Measurements from ENCODE around the gene ARF4. TPM values are rescaled to one million over a fixed set of nuclear protein-coding genes. Genes with fewer than 3 reads are reported as not detected.
"Not testable (repeated sequence)": the region's sequence is repeated elsewhere in the genome, so short reads cannot be mapped to it uniquely, and the experiment has no call there.

Gene ARF4
- 100 to 1,000 TPM; 198 to 802 (median 371) TPM for total RNA-seq

DNA sequence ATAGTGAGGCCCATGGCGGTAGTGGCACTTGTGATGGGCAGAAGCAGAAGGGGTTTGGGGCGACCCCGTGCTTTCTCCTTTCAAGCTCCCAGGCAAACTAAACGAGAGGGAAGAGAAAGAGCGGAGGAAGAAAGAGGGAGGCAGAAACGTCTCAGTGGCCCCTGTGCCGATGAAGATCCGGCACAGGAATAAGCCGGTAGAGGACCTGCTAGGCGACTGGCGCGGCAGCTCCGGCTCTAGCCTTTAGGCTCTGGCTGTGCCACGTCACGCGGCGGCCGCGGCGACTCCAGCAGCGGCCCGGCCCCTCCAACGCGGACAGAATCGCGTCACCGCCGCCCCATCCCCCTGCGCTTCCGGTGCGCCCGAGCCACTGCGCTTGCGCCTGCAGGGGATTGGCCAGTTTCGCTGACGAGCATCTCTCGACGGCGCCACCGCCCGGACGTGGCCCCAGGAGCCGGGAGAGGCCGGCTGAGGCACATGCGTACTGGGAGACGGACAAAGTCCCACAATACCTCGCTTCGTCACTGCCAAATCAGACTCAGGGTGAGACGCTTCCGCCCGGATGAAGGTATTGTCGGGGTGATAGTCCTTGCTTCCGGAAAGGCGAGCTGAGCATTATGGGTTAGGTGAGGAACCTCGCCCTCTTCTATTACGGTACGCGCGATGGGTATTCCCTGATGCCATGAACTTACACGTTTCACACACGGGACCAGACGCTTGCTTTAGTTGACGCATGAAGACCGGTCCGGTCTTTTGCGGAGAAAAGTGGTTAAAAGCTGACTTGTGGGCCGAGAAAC, at the start of gene ARF4:
Gene ARF4 (minus strand): TSS at position 218 of the 797 bp plus-strand sequence. CDS start 204 bp downstream, at position 14.
- peak within 1 kb of the TSS; percentile 98 to 100 for H3K27ac ChIP-seq
- WGBS, 10 experiments, result 0 to 2% (median 0%) methylated on average over 3 to 26 of the region's 67 CpGs; no CpG with 5 or more reads in 4 of the 10 experiments

DNA sequence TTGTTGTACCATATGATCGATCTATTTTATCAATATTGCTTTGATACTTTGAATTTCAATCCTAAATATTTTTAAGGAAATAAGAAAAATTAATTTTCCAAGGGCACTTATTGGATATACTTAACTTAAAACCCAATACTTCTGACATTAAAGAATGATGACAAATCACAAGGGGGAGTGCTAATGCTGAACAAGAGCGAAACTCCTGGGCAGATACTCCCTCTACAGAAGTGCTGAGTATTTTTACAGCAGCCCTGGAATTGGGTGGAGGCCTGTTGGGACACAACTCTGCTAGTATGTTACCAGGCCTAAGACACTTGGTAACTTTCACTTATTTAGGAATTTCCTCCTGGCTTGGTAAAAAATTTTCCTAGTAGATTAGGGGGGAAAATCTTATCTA, 49.6 kb upstream of the ARF4 start:
- Histone ChIP-seq H3K4me3 (no peak overlapping the region), H3K27ac (no peak overlapping the region), H3K4me1 (replicated peaks in 1 of 2) (no peaks in the 10 kb centered on the region)
- in situ Hi-C loops (cut with MboI; ENCODE audit: low pct_unique_long_range_greater_than_20kb in 2 of 9, low sequenced_read_pairs in 9 of 9, unreplicated experiment in 9 of 9), result no loop called here
- 56 to 100% (median 81%) methylated on average over 1 to 2 of the region's 2 CpGs; no CpG with 5 or more reads in 2 of the 10 experiments for WGBS, 10 experiments
- peak in 3 of 8 experiments; percentile 61 to 100 (median 100) for ATAC-seq (replicated peaks in 6 of 8)

More for the DNA sequence above, at the start of gene ARF4:
- H3K4me3 ChIP-seq, result peak within 1 kb of the TSS; percentile 48 to 88 (median 72)
- in situ Hi-C loops (cut with MboI; ENCODE audit: low pct_unique_long_range_greater_than_20kb in 2 of 9, low sequenced_read_pairs in 9 of 9, unreplicated experiment in 9 of 9), result no loop called here
- H3K4me1 ChIP-seq (replicated peaks in 1 of 2), result peaks cover 8 to 16% of the 10 kb centered on the region in 2 donors
- peak; percentile 69 to 94 (median 91) for ATAC-seq (replicated peaks in 6 of 8)

DNA sequence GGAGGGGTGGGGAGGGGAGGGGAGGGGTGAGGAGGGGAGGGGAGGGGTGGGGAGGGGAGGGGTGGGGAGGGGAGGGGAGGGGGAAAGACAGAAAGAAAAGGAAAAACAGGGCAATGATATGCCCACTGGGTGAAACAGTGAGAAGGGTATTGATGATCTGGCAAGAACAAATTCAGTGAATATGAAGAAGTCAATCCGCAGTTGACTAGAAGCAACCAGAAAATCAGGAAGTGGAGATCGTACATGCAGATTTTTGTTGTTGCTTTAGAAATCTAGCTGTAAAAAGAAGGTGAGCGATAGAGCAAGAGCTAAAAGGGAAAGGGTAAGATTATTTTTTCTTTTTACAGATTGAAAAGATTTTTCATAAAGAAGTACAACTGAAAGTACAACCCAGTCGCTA, 47.6 kb upstream of the ARF4 start:
- Histone ChIP-seq H3K27ac (no peak overlapping the region), H3K4me1 (replicated peaks in 1 of 2) (no peaks in the 10 kb centered on the region), H3K4me3 (no peak overlapping the region)
- in situ Hi-C loops (cut with MboI; ENCODE audit: low pct_unique_long_range_greater_than_20kb in 2 of 9, low sequenced_read_pairs in 9 of 9, unreplicated experiment in 9 of 9), result no loop called here
- 67 to 100% (median 98%) methylated on average over 1 to 4 of the region's 4 CpGs for WGBS, 10 experiments
- ATAC-seq (replicated peaks in 6 of 8), result no peak

DNA sequence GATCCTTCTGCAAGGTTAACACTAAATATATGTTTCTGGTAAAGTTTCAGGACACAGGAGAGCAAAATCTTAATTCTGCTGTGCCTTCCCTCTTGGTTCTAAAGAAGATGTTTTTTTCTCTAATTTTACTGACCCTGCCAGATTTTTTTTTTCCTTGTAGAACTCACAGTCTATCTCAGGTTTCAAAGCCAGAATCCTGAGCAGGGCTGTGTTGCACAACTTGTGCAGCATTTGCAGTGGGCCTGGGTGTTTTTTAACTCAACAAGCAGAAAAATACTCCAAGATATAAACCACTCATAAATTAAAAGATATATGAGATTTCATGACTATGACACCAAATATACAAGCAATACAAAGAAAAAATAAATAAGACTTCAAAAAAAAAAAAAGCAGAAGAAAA, 40.2 kb upstream of the ARF4 start:
- in situ Hi-C loops (cut with MboI; ENCODE audit: low pct_unique_long_range_greater_than_20kb in 2 of 9, low sequenced_read_pairs in 9 of 9, unreplicated experiment in 9 of 9), result no loop called here
- Histone ChIP-seq H3K4me1 (replicated peaks in 1 of 2) (no peaks in the 10 kb centered on the region), H3K4me3 (no peak overlapping the region), H3K27ac (no peak overlapping the region)
- no peak for ATAC-seq (replicated peaks in 6 of 8)

DNA sequence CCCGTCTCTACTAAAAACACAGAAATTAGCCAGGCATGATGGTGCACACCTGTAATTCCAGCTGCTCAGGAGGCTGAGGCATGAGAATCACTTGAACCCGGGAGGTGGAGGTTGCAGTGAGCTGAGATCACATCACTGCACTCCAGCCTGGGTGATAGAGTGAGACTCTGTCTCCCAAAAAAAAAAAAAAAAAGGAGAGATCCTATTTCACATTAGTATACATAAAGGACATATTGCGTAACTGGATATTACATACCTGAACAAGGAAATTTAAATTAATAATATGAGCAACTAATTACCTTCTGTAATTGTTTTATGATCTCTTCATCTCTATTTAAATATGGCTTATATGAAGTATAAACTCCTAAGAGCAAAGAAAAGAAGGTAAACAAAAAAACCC, 37.1 kb upstream of the ARF4 start:
- not testable (repeated sequence) for ATAC-seq (replicated peaks in 6 of 8)

DNA sequence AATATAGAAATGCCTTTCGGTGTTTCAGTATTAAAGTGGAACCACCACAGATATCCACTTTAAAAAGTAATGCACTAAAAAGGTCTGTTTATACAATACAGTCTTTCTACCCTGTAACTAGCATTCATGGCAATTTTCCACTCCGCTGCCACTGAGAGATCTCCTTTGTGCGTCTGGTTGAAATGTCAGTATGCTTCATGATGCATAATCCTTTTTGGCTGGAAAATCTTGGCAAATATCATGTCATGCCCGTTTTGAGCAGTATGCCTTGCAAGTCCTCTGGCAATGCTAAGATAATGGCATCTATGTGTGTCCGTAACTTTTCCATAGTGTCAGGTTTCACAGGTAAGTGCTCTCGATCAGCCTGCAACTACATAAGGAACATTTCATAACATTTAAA, 30.8 kb upstream of the ARF4 start:
- ATAC-seq (replicated peaks in 6 of 8), result no peak
- WGBS, 10 experiments, result 76 to 96% (median 89%) methylated on average over 2 to 6 of the region's 6 CpGs
- Histone ChIP-seq H3K4me1 (replicated peaks in 1 of 2) (no peaks in the 10 kb centered on the region), H3K4me3 (no peak overlapping the region), H3K27ac (no peak overlapping the region)
- in situ Hi-C loops (cut with MboI; ENCODE audit: low pct_unique_long_range_greater_than_20kb in 2 of 9, low sequenced_read_pairs in 9 of 9, unreplicated experiment in 9 of 9), result no loop called here

More for the DNA sequence above, 37.1 kb upstream of the ARF4 start:
- H3K4me3 ChIP-seq; H3K27ac ChIP-seq; H3K4me1 ChIP-seq (replicated peaks in 1 of 2); in situ Hi-C loops (cut with MboI; ENCODE audit: low pct_unique_long_range_greater_than_20kb in 2 of 9, low sequenced_read_pairs in 9 of 9, unreplicated experiment in 9 of 9): not testable (repeated sequence)
- 86 to 100% (median 100%) methylated on average over 1 to 2 of the region's 3 CpGs; no CpG with 5 or more reads in 2 of the 10 experiments for WGBS, 10 experiments

DNA sequence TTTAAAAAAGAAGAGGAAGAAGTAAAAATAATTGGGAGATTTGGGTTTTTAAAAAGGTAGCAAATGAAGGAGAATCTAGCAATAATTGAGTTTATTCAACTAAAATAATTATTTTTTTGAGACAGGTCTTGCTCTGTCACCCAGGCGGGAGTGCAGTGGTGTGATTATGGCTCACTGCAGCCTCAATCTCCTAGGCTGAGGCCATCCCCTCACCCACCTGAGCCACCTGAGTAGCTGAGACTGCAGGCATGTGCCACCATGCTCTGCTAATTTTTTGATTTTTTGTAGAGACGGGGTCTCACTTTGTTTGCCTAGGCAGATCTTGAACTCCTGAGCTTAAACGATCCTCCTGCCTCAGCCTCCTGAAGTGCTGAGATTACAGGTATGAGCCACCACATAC, 27.7 kb upstream of the ARF4 start:
- Histone ChIP-seq H3K27ac (no peak overlapping the region), H3K4me1 (replicated peaks in 1 of 2) (no peaks in the 10 kb centered on the region), H3K4me3 (no peak overlapping the region)
- 80 to 100% (median 93%) methylated on average over 1 to 3 of the region's 3 CpGs; no CpG with 5 or more reads in 2 of the 10 experiments for WGBS, 10 experiments
- ATAC-seq (replicated peaks in 6 of 8), result no peak
- in situ Hi-C loops (cut with MboI; ENCODE audit: low pct_unique_long_range_greater_than_20kb in 2 of 9, low sequenced_read_pairs in 9 of 9, unreplicated experiment in 9 of 9), result no loop called here

DNA sequence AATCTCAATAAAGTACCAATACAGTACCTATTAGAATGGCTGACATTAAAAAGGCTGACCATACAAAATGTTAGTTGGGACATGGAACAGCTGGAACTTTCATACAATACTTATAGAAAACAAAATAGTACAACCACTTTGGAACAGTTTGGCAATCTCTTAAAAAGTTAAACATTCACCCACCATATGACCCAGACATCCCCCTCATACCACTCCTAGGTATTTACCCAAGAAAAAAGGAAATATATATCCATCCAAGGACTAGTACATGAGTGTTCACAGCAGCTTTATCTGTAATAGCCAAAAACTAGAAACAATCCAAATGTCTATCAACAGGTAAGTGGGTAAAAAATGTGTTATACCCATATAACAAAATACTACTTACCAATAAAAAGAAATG, 25.2 kb upstream of the ARF4 start:
- no peaks in the 10 kb centered on the region for H3K4me1 ChIP-seq (replicated peaks in 1 of 2)
- no peak overlapping the region for H3K27ac ChIP-seq
- ATAC-seq (replicated peaks in 6 of 8), result no peak
- no peak overlapping the region for H3K4me3 ChIP-seq
- in situ Hi-C loops (cut with MboI; ENCODE audit: low pct_unique_long_range_greater_than_20kb in 2 of 9, low sequenced_read_pairs in 9 of 9, unreplicated experiment in 9 of 9), result no loop called here

DNA sequence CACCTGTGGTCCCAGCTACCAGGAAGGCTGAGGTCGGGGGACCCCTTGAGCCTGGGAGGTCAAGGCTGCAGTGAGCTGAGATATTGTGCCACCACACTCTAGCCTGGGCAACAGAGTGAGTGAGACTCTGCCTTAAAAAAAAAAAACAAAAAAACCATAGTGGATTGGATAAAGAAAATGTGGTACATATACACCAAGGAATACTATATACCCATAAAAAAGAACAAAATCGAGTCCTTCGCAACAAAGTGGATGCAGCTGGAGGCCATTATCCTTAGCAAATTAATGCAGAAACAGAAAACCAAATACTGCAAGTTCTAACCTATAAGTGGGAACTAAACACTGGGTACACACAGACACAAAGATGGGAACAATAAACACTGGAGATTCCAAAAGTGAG, 20.6 kb upstream of the ARF4 start:
- WGBS, 10 experiments, result 83 to 100% (median 93%) methylated on average over 2 to 3 of the region's 3 CpGs; no CpG with 5 or more reads in 1 of the 10 experiments
- no peak for ATAC-seq (replicated peaks in 6 of 8)

DNA sequence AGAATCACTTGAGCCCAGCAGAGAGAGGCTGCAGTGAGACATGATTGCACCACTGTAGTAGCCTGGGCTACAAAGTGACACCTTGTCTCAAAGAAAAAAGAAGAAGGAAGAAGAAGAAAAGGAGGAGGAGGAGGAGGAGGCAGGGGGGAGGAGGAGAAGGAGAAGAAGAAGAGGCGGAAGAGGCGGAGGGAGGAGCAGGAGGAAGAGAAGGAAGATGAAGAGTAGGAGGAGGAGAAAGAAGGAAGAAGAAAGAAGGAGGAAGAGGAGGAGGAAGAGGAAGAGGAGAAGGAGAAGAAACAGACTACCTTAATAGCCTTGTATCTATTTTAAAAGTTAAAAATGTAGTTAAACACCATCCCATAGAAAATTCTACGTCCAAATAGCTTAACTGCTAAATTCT, 19.1 kb upstream of the ARF4 start:
- WGBS, 10 experiments, result 65 to 100% (median 74%) methylated on average over 1 to 3 of the region's 3 CpGs; no CpG with 5 or more reads in 2 of the 10 experiments
- Histone ChIP-seq H3K27ac (no peak overlapping the region), H3K4me3 (no peak overlapping the region), H3K4me1 (replicated peaks in 1 of 2) (no peaks in the 10 kb centered on the region)
- ATAC-seq (replicated peaks in 6 of 8), result no peak
- in situ Hi-C loops (cut with MboI; ENCODE audit: low pct_unique_long_range_greater_than_20kb in 2 of 9, low sequenced_read_pairs in 9 of 9, unreplicated experiment in 9 of 9), result no loop called here

More for the DNA sequence above, 20.6 kb upstream of the ARF4 start:
- no peaks in the 10 kb centered on the region for H3K4me1 ChIP-seq (replicated peaks in 1 of 2)
- no peak overlapping the region for H3K4me3 ChIP-seq
- in situ Hi-C loops (cut with MboI; ENCODE audit: low pct_unique_long_range_greater_than_20kb in 2 of 9, low sequenced_read_pairs in 9 of 9, unreplicated experiment in 9 of 9), result no loop called here
- no peak overlapping the region for H3K27ac ChIP-seq

DNA sequence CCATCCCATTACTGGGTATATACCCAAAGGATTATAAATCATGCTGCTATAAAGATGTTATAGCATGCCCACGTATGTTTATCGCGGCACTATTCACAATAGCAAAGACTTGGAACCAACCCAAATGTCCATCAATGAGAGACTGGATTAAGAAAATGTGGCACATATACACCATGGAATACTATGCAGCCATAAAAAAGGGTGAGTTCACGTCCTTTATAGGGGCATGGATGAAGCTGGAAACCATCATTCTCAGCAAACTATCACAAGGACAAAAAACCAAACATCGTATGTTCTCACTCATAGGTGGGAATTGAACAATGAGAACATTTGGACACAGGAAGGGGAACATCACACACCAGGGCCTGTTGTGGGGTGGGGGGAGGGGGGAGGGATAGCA, 14.7 kb upstream of the ARF4 start:
- in situ Hi-C loops (cut with MboI; ENCODE audit: low pct_unique_long_range_greater_than_20kb in 2 of 9, low sequenced_read_pairs in 9 of 9, unreplicated experiment in 9 of 9); H3K27ac ChIP-seq; H3K4me1 ChIP-seq (replicated peaks in 1 of 2); H3K4me3 ChIP-seq; ATAC-seq (replicated peaks in 6 of 8): not testable (repeated sequence)
- 80 to 100% (median 94%) methylated on average over 1 to 4 of the region's 5 CpGs; no CpG with 5 or more reads in 5 of the 10 experiments for WGBS, 10 experiments

DNA sequence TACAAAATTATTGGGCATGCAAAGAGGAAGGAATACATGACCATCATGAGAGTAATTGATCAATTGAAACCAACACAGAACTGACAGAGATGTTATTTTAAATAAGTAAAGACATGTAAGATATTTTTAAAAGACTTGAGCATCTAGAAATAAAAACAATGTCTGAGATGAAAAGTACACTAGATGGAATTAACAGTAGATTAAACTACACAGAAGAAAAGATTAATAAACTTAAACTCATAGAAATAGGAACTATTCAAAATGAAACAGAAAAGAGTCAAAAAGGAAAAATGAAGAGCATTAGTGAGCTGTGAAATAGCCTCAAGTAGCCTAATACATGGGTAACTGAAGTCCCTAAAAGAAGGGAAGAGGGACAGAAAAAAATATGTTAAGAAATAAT, 8.5 kb upstream of the ARF4 start:
- ATAC-seq (replicated peaks in 6 of 8), result no peak
- no peak overlapping the region for H3K27ac ChIP-seq
- H3K4me1 ChIP-seq (replicated peaks in 1 of 2), result no peaks in the 10 kb centered on the region
- in situ Hi-C loops (cut with MboI; ENCODE audit: low pct_unique_long_range_greater_than_20kb in 2 of 9, low sequenced_read_pairs in 9 of 9, unreplicated experiment in 9 of 9), result no loop called here
- no peak overlapping the region for H3K4me3 ChIP-seq

DNA sequence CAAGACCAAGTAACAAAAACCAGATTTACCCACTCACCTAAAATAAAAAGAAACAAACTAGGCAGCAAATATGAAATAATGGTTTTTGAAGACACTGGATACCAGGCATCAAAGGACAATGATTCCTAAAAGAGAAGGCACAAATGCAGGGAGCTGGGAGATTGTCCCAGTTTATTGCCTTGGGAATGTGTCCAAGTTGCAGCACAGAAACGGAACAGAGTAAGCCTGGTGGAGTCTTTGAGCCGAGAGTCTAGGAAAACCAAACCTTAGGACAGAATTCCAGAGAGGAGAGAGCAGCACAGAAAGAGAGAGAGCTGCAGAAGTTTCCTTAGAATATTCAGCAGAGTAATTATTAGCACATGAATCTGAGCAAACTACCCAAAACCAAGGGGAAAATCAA, 7.8 kb upstream of the ARF4 start:
- Histone ChIP-seq H3K27ac (no peak overlapping the region), H3K4me1 (replicated peaks in 1 of 2) (no peaks in the 10 kb centered on the region), H3K4me3 (no peak overlapping the region)
- 71 to 100% (median 85%) methylated on average over 1 to 2 of the region's 2 CpGs; no CpG with 5 or more reads in 3 of the 10 experiments for WGBS, 10 experiments
- in situ Hi-C loops (cut with MboI; ENCODE audit: low pct_unique_long_range_greater_than_20kb in 2 of 9, low sequenced_read_pairs in 9 of 9, unreplicated experiment in 9 of 9), result no loop called here
- ATAC-seq (replicated peaks in 6 of 8), result no peak

DNA sequence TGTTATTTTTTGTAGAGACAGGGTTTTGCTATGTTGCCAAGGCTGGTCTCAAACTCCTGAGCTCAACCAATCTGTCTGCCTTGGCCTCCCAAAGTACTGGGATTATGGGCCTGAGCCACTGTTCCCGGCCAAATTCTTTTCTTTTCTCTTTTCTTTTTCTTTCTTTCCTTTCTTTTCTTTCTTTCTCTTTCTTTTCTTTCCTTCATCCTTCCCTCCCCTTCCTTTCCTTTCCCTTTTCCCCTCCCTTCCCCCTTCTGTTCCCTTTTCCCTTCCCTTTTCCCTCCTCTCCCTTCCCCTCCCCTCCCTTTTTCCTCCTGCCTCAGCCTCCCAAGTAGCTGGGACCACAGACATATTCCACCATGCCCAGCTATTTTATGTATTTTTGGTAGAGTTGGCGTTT, 3.1 kb upstream of the ARF4 start:
- no peak for ATAC-seq (replicated peaks in 6 of 8)
- 100% methylated on average over 1 of the region's 2 CpGs; no CpG with 5 or more reads in 7 of the 10 experiments for whole genome bisulfite sequencing, 10 experiments
- peaks cover 8 to 11% of the 10 kb centered on the region in 2 donors for H3K4me1 ChIP-seq (replicated peaks in 1 of 2)
- in situ Hi-C loops (cut with MboI; ENCODE audit: low pct_unique_long_range_greater_than_20kb in 2 of 9, low sequenced_read_pairs in 9 of 9, unreplicated experiment in 9 of 9), result no loop called here
- H3K27ac ChIP-seq, result no peak overlapping the region
- H3K4me3 ChIP-seq, result no peak overlapping the region

All from motor neuron (in vitro differentiated cells).